ENCODE measurements around the gene SBNO2. TPM values are rescaled to one million over a fixed set of nuclear protein-coding genes. Genes with fewer than 3 reads are reported as not detected.

The SBNO2 gene
- total RNA-seq, 1 donor from 2014 or later: 40.9 TPM

GRCh38 chr19:1090731-1091543, 83.1 kb downstream of the SBNO2 start:
- Mint-ChIP-seq H3K27ac (no peak overlapping the region), H3K4me1 (ENCODE audit: low read depth) (peaks cover 14% of the 10 kb centered on the region), H3K4me3 (ENCODE audit: low read depth) (no peak overlapping the region), H3K27me3 (no peaks in the 10 kb centered on the region), H3K9me3 (ENCODE audit: low read depth) (no peaks in the 10 kb centered on the region), H3K36me3 (ENCODE audit: insufficient read depth) (peaks cover 4% of the 10 kb centered on the region)
- no peak for DNase-seq (ENCODE audit: low spot score, unreplicated experiment)
- TF ChIP-seq CTCF (IDR thresholded peaks at IDR 0.05; ENCODE audit: unreplicated experiment): no peak

- no peaks in the 10 kb centered on the region for H3K9me3 Mint-ChIP-seq (ENCODE audit: low read depth)
- H3K27me3 Mint-ChIP-seq: no peaks in the 10 kb centered on the region
- H3K4me1 Mint-ChIP-seq (ENCODE audit: low read depth): peaks cover 10% of the 10 kb centered on the region
- H3K4me3 Mint-ChIP-seq (ENCODE audit: low read depth): no peak overlapping the region
- no peak overlapping the region for H3K27ac Mint-ChIP-seq
- no peak for TF ChIP-seq CTCF (IDR thresholded peaks at IDR 0.05; ENCODE audit: unreplicated experiment)
- peaks cover 7% of the 10 kb centered on the region for H3K36me3 Mint-ChIP-seq (ENCODE audit: insufficient read depth)
- DNase-seq (ENCODE audit: low spot score, unreplicated experiment): no peak
These were observed 84.2 kb downstream of the SBNO2 start for GRCh38 chr19:1089891-1090290.

- Mint-ChIP-seq H3K27ac (no peak overlapping the region), H3K27me3 (no peaks in the 10 kb centered on the region), H3K4me3 (ENCODE audit: low read depth) (no peak overlapping the region), H3K9me3 (ENCODE audit: low read depth) (no peaks in the 10 kb centered on the region), H3K4me1 (ENCODE audit: low read depth) (peaks cover 6% of the 10 kb centered on the region), H3K36me3 (ENCODE audit: insufficient read depth) (peaks cover 7% of the 10 kb centered on the region)
- DNase-seq (ENCODE audit: low spot score, unreplicated experiment): no peak
- no peak for TF ChIP-seq CTCF (IDR thresholded peaks at IDR 0.05; ENCODE audit: unreplicated experiment)
These were observed 84.8 kb downstream of the SBNO2 start for GRCh38 chr19:1089126-1089771.

- no peak overlapping the region for H3K4me3 Mint-ChIP-seq (ENCODE audit: low read depth)
- no peak for TF ChIP-seq CTCF (IDR thresholded peaks at IDR 0.05; ENCODE audit: unreplicated experiment)
- peaks cover 7% of the 10 kb centered on the region for H3K36me3 Mint-ChIP-seq (ENCODE audit: insufficient read depth)
These were observed 85.6 kb downstream of the SBNO2 start for GRCh38 chr19:1088416-1089010.

GRCh38 chr19:1087813-1088415, 86.2 kb downstream of the SBNO2 start:
- no peak for DNase-seq (ENCODE audit: low spot score, unreplicated experiment)
- H3K36me3 Mint-ChIP-seq (ENCODE audit: insufficient read depth): peaks cover 7% of the 10 kb centered on the region
- no peak overlapping the region for H3K27ac Mint-ChIP-seq
- H3K4me1 Mint-ChIP-seq (ENCODE audit: low read depth): no peaks in the 10 kb centered on the region
- no peak for TF ChIP-seq CTCF (IDR thresholded peaks at IDR 0.05; ENCODE audit: unreplicated experiment)
- H3K9me3 Mint-ChIP-seq (ENCODE audit: low read depth): no peaks in the 10 kb centered on the region
- H3K4me3 Mint-ChIP-seq (ENCODE audit: low read depth): no peak overlapping the region
- no peaks in the 10 kb centered on the region for H3K27me3 Mint-ChIP-seq

More at GRCh38 chr19:1088416-1089010, 85.6 kb downstream of the SBNO2 start:
- Mint-ChIP-seq H3K9me3 (ENCODE audit: low read depth) (no peaks in the 10 kb centered on the region), H3K27me3 (no peaks in the 10 kb centered on the region), H3K4me1 (ENCODE audit: low read depth) (peaks cover under 1% of the 10 kb centered on the region), H3K27ac (no peak overlapping the region)
- DNase-seq (ENCODE audit: low spot score, unreplicated experiment): no peak
